Lower leg skin (tissue), 3 donors: ENCODE results near the gene BCAR3.

ENCODE experiments used
- POLR2A ChIP-seq, 2 donors: fragments of 450-650 bp; IDR thresholded peaks; one replicate each; pipeline ENCODE4 v1.6.1; 2016 to 2017; ENCODE audit warnings: antibody characterized with exemption in 2 of 2, mild to moderate bottlenecking in 1 of 2, moderate library complexity in 1 of 2
- TF ChIP-seq, protein P1 (sequence below), 3 donors: fragments of 450-650 bp; IDR thresholded peaks; one replicate each; pipeline ENCODE4 v1.5.1; 2016; ENCODE audit warnings: antibody characterized with exemption in 3 of 3, mild to moderate bottlenecking in 3 of 3, moderate library complexity in 2 of 3

DNA sequence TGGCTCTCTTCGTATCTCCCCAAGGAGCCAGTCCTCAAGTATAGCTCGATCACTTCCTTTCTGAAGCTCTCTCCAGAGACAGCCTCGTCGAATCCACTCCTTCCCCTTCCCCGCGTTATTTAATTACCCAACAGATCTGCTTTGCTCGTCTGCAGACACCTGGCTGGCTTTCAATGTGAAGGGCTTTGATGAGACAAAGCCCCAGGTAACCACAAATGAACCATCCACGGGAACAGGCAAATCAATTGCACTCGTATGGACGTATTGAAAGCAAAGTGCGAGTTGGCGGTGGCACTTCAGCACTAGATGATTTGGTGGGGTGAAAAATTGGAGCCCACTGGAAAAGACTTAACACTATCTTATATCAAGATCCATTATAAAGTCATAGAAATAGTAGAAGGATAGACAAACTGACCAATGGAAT, 364 bp upstream of the BCAR3 start:
- no peak for TF ChIP-seq POLR2A (IDR thresholded peaks at IDR 0.05)
- TF ChIP-seq, protein P1, sequence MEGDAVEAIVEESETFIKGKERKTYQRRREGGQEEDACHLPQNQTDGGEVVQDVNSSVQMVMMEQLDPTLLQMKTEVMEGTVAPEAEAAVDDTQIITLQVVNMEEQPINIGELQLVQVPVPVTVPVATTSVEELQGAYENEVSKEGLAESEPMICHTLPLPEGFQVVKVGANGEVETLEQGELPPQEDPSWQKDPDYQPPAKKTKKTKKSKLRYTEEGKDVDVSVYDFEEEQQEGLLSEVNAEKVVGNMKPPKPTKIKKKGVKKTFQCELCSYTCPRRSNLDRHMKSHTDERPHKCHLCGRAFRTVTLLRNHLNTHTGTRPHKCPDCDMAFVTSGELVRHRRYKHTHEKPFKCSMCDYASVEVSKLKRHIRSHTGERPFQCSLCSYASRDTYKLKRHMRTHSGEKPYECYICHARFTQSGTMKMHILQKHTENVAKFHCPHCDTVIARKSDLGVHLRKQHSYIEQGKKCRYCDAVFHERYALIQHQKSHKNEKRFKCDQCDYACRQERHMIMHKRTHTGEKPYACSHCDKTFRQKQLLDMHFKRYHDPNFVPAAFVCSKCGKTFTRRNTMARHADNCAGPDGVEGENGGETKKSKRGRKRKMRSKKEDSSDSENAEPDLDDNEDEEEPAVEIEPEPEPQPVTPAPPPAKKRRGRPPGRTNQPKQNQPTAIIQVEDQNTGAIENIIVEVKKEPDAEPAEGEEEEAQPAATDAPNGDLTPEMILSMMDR (IDR thresholded peaks at IDR 0.05), result no peak
